Neural progenitor cell (in vitro differentiated cells): ENCODE measurements around the gene NDRG2. TPM values are rescaled to one million over a fixed set of nuclear protein-coding genes. Genes with fewer than 3 reads are reported as not detected.

ENCODE experiments used
- DNase-seq: peaks from one replicate; pipeline ENCODE4 v3.0.0-alpha.2; 2016; ENCODE audit warnings: low spot score
- H2AFZ ChIP-seq: fragments of 200-600 bp; sonication (generic); replicated peaks from 2 replicates; pipeline ENCODE4 v1.6.1; 2016; ENCODE audit warnings: antibody characterized with exemption
- H3F3A ChIP-seq: fragments of 200-600 bp; sonication (generic); 2 replicates; pipeline ENCODE4 v1.6.1; 2016; ENCODE audit warnings: antibody characterized with exemption, low read depth
- H3K27ac ChIP-seq: fragments of 200-600 bp; sonication (generic); 2 replicates; pipeline ENCODE4 v1.5.1; 2016; ENCODE audit warnings: mild to moderate bottlenecking
- H3K27me3 ChIP-seq: fragments of 200-600 bp; sonication (generic); 2 replicates; pipeline ENCODE4 v1.6.1; 2016; ENCODE audit warnings: mild to moderate bottlenecking, moderate library complexity
- H3K36me3 ChIP-seq: fragments of 200-600 bp; sonication (generic); 2 replicates; pipeline ENCODE4 v1.5.1; 2016
- H3K4me1 ChIP-seq: fragments of 200-600 bp; sonication (generic); 2 replicates; pipeline ENCODE4 v1.6.1; 2016; ENCODE audit warnings: mixed run types
- H3K4me2 ChIP-seq: fragments of 200-600 bp; sonication (generic); 2 replicates; pipeline ENCODE4 v1.6.1; 2016
- H3K4me3 ChIP-seq: fragments of 200-600 bp; sonication (generic); 2 replicates; pipeline ENCODE4 v1.5.1; 2016
- H3K79me2 ChIP-seq: fragments of 200-600 bp; sonication (generic); 2 replicates; pipeline ENCODE4 v1.6.1; 2016; ENCODE audit warnings: low read depth
- H3K9ac ChIP-seq: fragments of 200-600 bp; sonication (generic); 2 replicates; pipeline ENCODE4 v1.6.1; 2016
- H3K9me3 ChIP-seq: fragments of 200-600 bp; sonication (generic); 2 replicates; pipeline ENCODE4 v1.5.1; 2016; ENCODE audit warnings: low read depth
- H4K20me1 ChIP-seq: fragments of 200-600 bp; sonication (generic); 2 replicates; pipeline ENCODE4 v1.6.1; 2016; ENCODE audit warnings: low read depth
- H3K27ac Mint-ChIP-seq: 3 replicates; pipeline ENCODE4 v1.8.0; 2021; ENCODE audit warnings: mixed read lengths
- H3K27me3 Mint-ChIP-seq: 2 replicates; pipeline ENCODE4 v1.8.0; 2022; ENCODE audit warnings: low read depth, mild to moderate bottlenecking, inconsistent platforms, moderate library complexity, mixed read lengths; ENCODE audit not compliant: insufficient read depth
- H3K36me3 Mint-ChIP-seq: 3 replicates; pipeline ENCODE4 v1.8.0; 2021; ENCODE audit warnings: mixed read lengths
- H3K4me1 Mint-ChIP-seq: 3 replicates; pipeline ENCODE4 v1.8.0; 2021; ENCODE audit warnings: mixed read lengths
- H3K4me3 Mint-ChIP-seq: 3 replicates; pipeline ENCODE4 v1.8.0; 2021; ENCODE audit warnings: mild to moderate bottlenecking, moderate library complexity, mixed read lengths
- H3K9me3 Mint-ChIP-seq: 3 replicates; pipeline ENCODE4 v1.8.0; 2020; ENCODE audit warnings: mixed read lengths
- EZH2 ChIP-seq: fragments of 200-600 bp; sonication (generic); IDR thresholded peaks from 2 replicates; pipeline ENCODE4 v1.6.1; 2017; ENCODE audit warnings: antibody characterized with exemption, mild to moderate bottlenecking, moderate library complexity
- EZH2phosphoT487 ChIP-seq: fragments of 200-600 bp; sonication (generic); IDR thresholded peaks from 2 replicates; pipeline ENCODE4 v1.6.1; 2017; ENCODE audit warnings: antibody characterized with exemption
- total RNA-seq: library from RNA; depleted of rRNA; stranded (reverse); fragments of >200 nt; gene quantifications from 2 replicates; pipeline ENCODE4 v1.2.3, GENCODE V29; 2015; ENCODE audit warnings: low replicate concordance
- TF ChIP-seq, protein P1 (sequence below): fragments of 200-600 bp; sonication (generic); IDR thresholded peaks from 2 replicates; pipeline ENCODE4 v1.5.1; 2017; ENCODE audit warnings: antibody characterized with exemption, mild to moderate bottlenecking

The NDRG2 gene
- total RNA-seq, 1 donor from 2014 or later = 1.3 TPM

DNA sequence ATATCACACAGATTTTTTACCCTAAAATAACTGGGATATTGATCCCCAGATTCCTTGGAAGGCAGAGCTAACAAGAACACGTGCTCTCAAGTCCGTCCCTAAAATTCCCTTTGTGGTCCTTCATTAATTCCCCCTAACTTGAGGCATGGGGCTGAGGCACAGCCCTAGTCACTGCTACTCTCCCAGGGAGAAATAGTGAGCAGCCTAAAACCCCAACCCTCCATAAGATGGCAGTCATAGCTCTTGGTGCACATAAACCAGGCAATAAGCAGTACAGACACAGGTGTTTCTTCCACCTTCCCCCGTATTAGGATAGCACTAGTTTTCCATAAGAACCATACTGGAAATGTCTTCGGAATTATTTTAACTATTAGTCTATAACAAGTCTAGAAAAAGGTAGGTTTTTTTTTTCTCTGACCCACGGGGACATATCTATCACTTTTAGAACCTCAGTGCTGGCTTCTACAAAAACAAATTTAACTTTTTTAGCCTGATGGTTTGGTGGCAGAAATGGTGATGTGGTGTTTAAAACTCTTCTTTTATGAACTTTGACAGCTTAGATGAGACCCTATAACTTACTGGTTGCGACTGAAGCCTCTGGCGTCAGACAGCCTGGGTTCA lies 42.1 kb upstream of the NDRG2 start:
- peak overlapping the region; percentile 60 for H3K4me3 Mint-ChIP-seq
- H3K27ac Mint-ChIP-seq = no peak overlapping the region
- no peaks in the 10 kb centered on the region for H3K9me3 ChIP-seq
- H3K4me3 ChIP-seq = no peak overlapping the region
- H3K4me1 ChIP-seq = peaks cover 9% of the 10 kb centered on the region
- H3K27me3 Mint-ChIP-seq = peaks cover 7% of the 10 kb centered on the region
- H3K36me3 ChIP-seq = no peaks in the 10 kb centered on the region
- no peak overlapping the region for H2AFZ ChIP-seq
- H3F3A ChIP-seq = peaks cover 42% of the 10 kb centered on the region
- TF ChIP-seq, protein P1, sequence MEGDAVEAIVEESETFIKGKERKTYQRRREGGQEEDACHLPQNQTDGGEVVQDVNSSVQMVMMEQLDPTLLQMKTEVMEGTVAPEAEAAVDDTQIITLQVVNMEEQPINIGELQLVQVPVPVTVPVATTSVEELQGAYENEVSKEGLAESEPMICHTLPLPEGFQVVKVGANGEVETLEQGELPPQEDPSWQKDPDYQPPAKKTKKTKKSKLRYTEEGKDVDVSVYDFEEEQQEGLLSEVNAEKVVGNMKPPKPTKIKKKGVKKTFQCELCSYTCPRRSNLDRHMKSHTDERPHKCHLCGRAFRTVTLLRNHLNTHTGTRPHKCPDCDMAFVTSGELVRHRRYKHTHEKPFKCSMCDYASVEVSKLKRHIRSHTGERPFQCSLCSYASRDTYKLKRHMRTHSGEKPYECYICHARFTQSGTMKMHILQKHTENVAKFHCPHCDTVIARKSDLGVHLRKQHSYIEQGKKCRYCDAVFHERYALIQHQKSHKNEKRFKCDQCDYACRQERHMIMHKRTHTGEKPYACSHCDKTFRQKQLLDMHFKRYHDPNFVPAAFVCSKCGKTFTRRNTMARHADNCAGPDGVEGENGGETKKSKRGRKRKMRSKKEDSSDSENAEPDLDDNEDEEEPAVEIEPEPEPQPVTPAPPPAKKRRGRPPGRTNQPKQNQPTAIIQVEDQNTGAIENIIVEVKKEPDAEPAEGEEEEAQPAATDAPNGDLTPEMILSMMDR = peak; percentile 38
- TF ChIP-seq EZH2 = no peak
- DNase-seq = no peak
- peaks cover 7% of the 10 kb centered on the region for H3K27me3 ChIP-seq
- H3K27ac ChIP-seq = no peak overlapping the region
- no peak overlapping the region for H3K4me2 ChIP-seq
- H3K9ac ChIP-seq = no peak overlapping the region
- peaks cover 3% of the 10 kb centered on the region for H3K36me3 Mint-ChIP-seq
- H3K4me1 Mint-ChIP-seq = peaks cover 35% of the 10 kb centered on the region
- peaks cover 3% of the 10 kb centered on the region for H4K20me1 ChIP-seq
- H3K79me2 ChIP-seq = peaks cover 11% of the 10 kb centered on the region
- no peaks in the 10 kb centered on the region for H3K9me3 Mint-ChIP-seq

DNA sequence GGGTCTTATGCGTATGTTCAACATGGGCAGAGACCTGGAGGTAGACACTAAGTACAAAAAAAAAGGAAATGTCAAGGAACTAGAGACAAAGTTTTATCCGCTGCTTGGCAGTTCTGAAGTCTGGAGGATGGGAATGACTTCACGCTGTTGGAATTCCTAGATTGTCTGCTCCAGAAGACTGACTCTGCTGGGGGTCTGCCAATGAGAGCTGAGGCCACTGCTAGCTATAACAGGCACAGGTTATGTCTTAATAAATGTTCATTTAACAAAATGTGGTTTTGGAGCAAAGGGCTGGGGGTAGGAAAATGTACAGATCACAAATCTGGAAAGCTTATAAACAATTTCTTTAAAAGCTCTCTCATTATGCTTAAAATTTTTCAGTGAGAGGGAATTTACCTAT lies 38.6 kb upstream of the NDRG2 start:
- Histone ChIP-seq H3K4me2 (no peak overlapping the region), H3K27ac (no peak overlapping the region), H3K79me2 (no peaks in the 10 kb centered on the region), H3K9me3 (no peaks in the 10 kb centered on the region), H3K27me3 (peaks cover 7% of the 10 kb centered on the region), H3K9ac (no peak overlapping the region), H3K36me3 (no peaks in the 10 kb centered on the region), H3K4me1 (peaks cover 7% of the 10 kb centered on the region), H3K4me3 (no peak overlapping the region), H3F3A (peaks cover 8% of the 10 kb centered on the region), H2AFZ (no peak overlapping the region), H4K20me1 (no peaks in the 10 kb centered on the region)
- Mint-ChIP-seq H3K36me3 (no peaks in the 10 kb centered on the region), H3K4me3 (peak overlapping the region; percentile 40), H3K27me3 (peaks cover 9% of the 10 kb centered on the region), H3K27ac (peak overlapping the region; percentile 22), H3K9me3 (no peaks in the 10 kb centered on the region), H3K4me1 (peaks cover 22% of the 10 kb centered on the region)
- TF ChIP-seq, protein P1 = no peak
- TF ChIP-seq EZH2phosphoT487 = no peak
- no peak for TF ChIP-seq EZH2
- DNase-seq = peak; percentile 39

DNA sequence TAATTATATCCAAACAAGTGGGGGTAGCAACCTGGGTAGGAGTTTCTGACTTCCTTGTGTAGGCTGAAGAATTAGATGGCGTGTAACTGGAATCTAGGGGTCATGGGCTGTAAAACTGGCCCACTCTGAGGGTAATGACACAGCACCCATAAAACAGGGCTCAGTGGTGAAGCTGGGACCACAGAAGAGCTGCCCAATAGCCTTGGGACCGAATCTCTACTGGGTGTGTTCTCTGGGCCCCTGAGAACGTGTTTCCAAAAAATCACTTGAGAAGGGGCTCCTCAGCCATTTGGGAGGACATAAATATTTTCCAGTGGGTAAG lies 36.4 kb upstream of the NDRG2 start:
- H3K27me3 Mint-ChIP-seq = peaks cover 5% of the 10 kb centered on the region
- no peaks in the 10 kb centered on the region for H3K9me3 Mint-ChIP-seq

More for the DNA sequence above, 36.4 kb upstream of the NDRG2 start:
- H3K4me1 ChIP-seq = peaks cover 4% of the 10 kb centered on the region
- H3K79me2 ChIP-seq = no peaks in the 10 kb centered on the region
- no peaks in the 10 kb centered on the region for H3K27me3 ChIP-seq
- no peak overlapping the region for H3K4me3 Mint-ChIP-seq
- TF ChIP-seq EZH2 (no peak), EZH2phosphoT487 (no peak)
- TF ChIP-seq, protein P1 = no peak
- no peaks in the 10 kb centered on the region for H3F3A ChIP-seq
- H3K36me3 ChIP-seq = no peaks in the 10 kb centered on the region
- H3K9me3 ChIP-seq = no peaks in the 10 kb centered on the region
- H3K9ac ChIP-seq = no peak overlapping the region
- no peak for DNase-seq
- H3K4me3 ChIP-seq = no peak overlapping the region
- no peaks in the 10 kb centered on the region for H3K36me3 Mint-ChIP-seq
- H3K27ac Mint-ChIP-seq = no peak overlapping the region
- no peak overlapping the region for H2AFZ ChIP-seq
- no peak overlapping the region for H3K4me2 ChIP-seq
- no peak overlapping the region for H3K27ac ChIP-seq
- peaks cover 21% of the 10 kb centered on the region for H3K4me1 Mint-ChIP-seq
- no peaks in the 10 kb centered on the region for H4K20me1 ChIP-seq
